SH-SY5Y (cell line): ENCODE data around the gene PCGF3.

Experiments
- GATA2 ChIP-seq: IDR thresholded peaks from 2 replicates; pipeline ENCODE4 v1.6.1; 2011; ENCODE audit warnings: mild to moderate bottlenecking, low read depth, low read length
- GATA3 ChIP-seq: IDR thresholded peaks from 2 replicates; pipeline ENCODE4 v1.6.1; 2011; ENCODE audit warnings: low read depth, mild to moderate bottlenecking, low read length, moderate library complexity

DNA sequence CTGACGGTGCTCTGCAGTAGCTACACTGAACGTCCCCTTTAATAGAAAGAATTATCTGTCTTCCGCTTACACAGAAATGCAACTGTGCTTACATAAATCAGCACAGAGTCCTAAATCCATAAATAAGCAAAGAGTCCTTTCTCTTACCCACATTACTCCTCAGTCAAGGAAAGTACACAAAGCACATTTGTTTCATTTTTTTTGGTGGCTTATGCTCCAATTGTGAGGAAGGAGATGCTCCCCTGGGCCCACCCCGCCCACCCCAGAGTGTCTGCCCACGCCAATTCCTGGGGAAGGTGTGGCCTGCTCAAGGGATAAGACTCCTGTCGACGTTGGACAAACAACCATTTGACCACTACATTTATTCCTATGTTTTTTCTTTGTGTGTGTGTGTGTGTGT is 66.5 kb downstream of the PCGF3 start:
- no peak for TF ChIP-seq GATA2
- no peak for TF ChIP-seq GATA3
